HCT116 (cell line): ENCODE results near the gene DEFB114. TPM values are rescaled to one million over a fixed set of nuclear protein-coding genes. Genes with fewer than 3 reads are reported as not detected.

ENCODE experiments used
- ATAC-seq: fragments of 200-7000 bp; cut with Tn5 transposase; 2 replicates; pipeline ENCODE4 v1.9.1; 2020; ENCODE audit warnings: mild to moderate bottlenecking, moderate library complexity
- BruUV-seq: library from RNA; stranded (reverse); fragments of 400-500 nt; replicated peaks from 2 replicates; lab custom pipeline; 2021; lab: Mats Ljungman, UMichigan
- CTCF ChIA-PET: fragments of 300-600 bp; sonication (Branson Sonifier 250); formaldehyde crosslinking; loops from one replicate; lab custom pipeline; 2021; ENCODE audit warnings: antibody characterized with exemption; lab: Charles Lee
- POLR2A ChIA-PET: fragments of 300-600, 350-600 bp; sonication (Branson Sonifier 250); formaldehyde crosslinking; loops from one replicate; lab custom pipeline; 2021; ENCODE audit warnings: antibody characterized with exemption; lab: Charles Lee
- RAD21 ChIA-PET, 2 experiments: fragments of 300-600 bp; sonication (Branson Sonifier 250); formaldehyde crosslinking; loops; one replicate each; lab custom pipeline; 2023; ENCODE audit warnings: low total read pairs in 2 of 2; ENCODE audit not compliant: uncharacterized antibody in 2 of 2, unreplicated experiment in 2 of 2, low non-redundant PET in 1 of 2; lab: Charles Lee
- DNase-seq: peaks from one replicate; pipeline ENCODE4 v3.0.0-alpha.2; 2010; ENCODE audit warnings: low read depth, low spot score
- H2AFZ ChIP-seq: fragments of 200-600 bp; shearing (Covaris generic), sonication (generic); 2 replicates; pipeline ENCODE4 v1.6.1; 2017; ENCODE audit warnings: low read depth, mixed run types, mixed read lengths, antibody characterized with exemption, low read length; ENCODE audit not compliant: poor library complexity, severe bottlenecking
- H3K27ac ChIP-seq: 2 replicates; pipeline ENCODE4 v1.5.1; 2012; ENCODE audit warnings: low read depth, low read length
- H3K27me3 ChIP-seq: fragments of 200-600 bp; sonication (generic); 2 replicates; pipeline ENCODE4 v1.6.1; 2016; ENCODE audit warnings: mixed run types, low read length, mixed read lengths; ENCODE audit not compliant: insufficient read depth
- H3K36me3 ChIP-seq, 2 experiments: fragments of 200-500 bp in 1 of 2; fragments of 200-600 bp in 1 of 2; sonication (Bioruptor generic) in 1 of 2; sonication (generic) in 1 of 2; 2 replicates each; pipeline versions ENCODE4 v1.5.1 to v1.6.1; 2014 to 2016; ENCODE audit warnings: low read length in 2 of 2, inconsistent platforms in 1 of 2, mixed read lengths in 1 of 2, mixed run types in 1 of 2; ENCODE audit not compliant: insufficient read depth in 2 of 2, control insufficient read depth in 1 of 2
- H3K4me1 ChIP-seq, 2 experiments: fragments of 200-600 bp in 1 of 2; sonication (generic) in 1 of 2; 2 replicates each; pipeline versions ENCODE4 v1.5.1 to v1.6.1; 2012 to 2017; ENCODE audit warnings: low read length in 2 of 2, inconsistent platforms in 1 of 2, mild to moderate bottlenecking in 1 of 2, mixed read lengths in 1 of 2, mixed run types in 1 of 2, moderate library complexity in 1 of 2; ENCODE audit not compliant: insufficient read depth in 2 of 2, control insufficient read depth in 1 of 2
- H3K4me2 ChIP-seq: fragments of 200-600 bp; sonication (generic); 2 replicates; pipeline ENCODE4 v1.6.1; 2017; ENCODE audit warnings: mixed run types, low read length, mixed read lengths
- H3K4me3 ChIP-seq, 2 experiments: fragments of 200-600 bp in 1 of 2; sonication (generic) in 1 of 2; replicated peaks in 1 of 2; 2 replicates each; pipeline ENCODE4 v1.5.1; 2011 to 2016; ENCODE audit warnings: low read length in 2 of 2, control low read depth in 1 of 2, low read depth in 1 of 2, mild to moderate bottlenecking in 1 of 2, mixed read lengths in 1 of 2, mixed run types in 1 of 2
- H3K79me2 ChIP-seq: fragments of 200-600 bp; sonication (generic); 2 replicates; pipeline ENCODE4 v1.6.1; 2017; ENCODE audit warnings: mild to moderate bottlenecking, mixed run types, low read length, moderate library complexity, mixed read lengths; ENCODE audit not compliant: insufficient read depth
- H3K9ac ChIP-seq: fragments of 200-600 bp; sonication (generic); 2 replicates; pipeline ENCODE4 v1.6.1; 2016; ENCODE audit warnings: low read length, mixed read lengths
- H3K9me2 ChIP-seq: fragments of 200-600 bp; sonication (generic), shearing (Covaris generic); 2 replicates; pipeline ENCODE4 v1.6.1; 2017; ENCODE audit warnings: mixed run types, mild to moderate bottlenecking, moderate library complexity; ENCODE audit not compliant: insufficient read depth
- H3K9me3 ChIP-seq, 2 experiments: fragments of 200-500 bp in 1 of 2; fragments of 200-600 bp in 1 of 2; sonication (Bioruptor generic) in 1 of 2; sonication (generic) in 1 of 2; 2 replicates each; pipeline ENCODE4 v1.6.1; 2014 to 2017; ENCODE audit warnings: low read length in 2 of 2, mixed read lengths in 2 of 2, inconsistent platforms in 1 of 2, low read depth in 1 of 2, mild to moderate bottlenecking in 1 of 2, mixed run types in 1 of 2, moderate library complexity in 1 of 2; ENCODE audit not compliant: control insufficient read depth in 1 of 2, insufficient read depth in 1 of 2
- H4K20me1 ChIP-seq: fragments of 200-600 bp; sonication (generic), shearing (Covaris generic); 2 replicates; pipeline ENCODE4 v1.6.1; 2017; ENCODE audit warnings: mixed run types, mild to moderate bottlenecking, moderate library complexity; ENCODE audit not compliant: insufficient read depth
- CBX3 ChIP-seq: IDR thresholded peaks from 2 replicates; pipeline ENCODE4 v1.6.1; 2012; ENCODE audit warnings: low read depth
- CEBPB ChIP-seq: IDR thresholded peaks from 2 replicates; pipeline ENCODE4 v1.6.1; 2012; ENCODE audit warnings: low read depth
- CTCF ChIP-seq, 3 experiments: fragments of 200-600 bp in 1 of 3; sonication (generic) in 1 of 3; IDR thresholded peaks in 2 of 3; conservative IDR thresholded peaks in 1 of 3; 2 replicates each; pipeline ENCODE4 v1.5.1; 2012 to 2017; ENCODE audit warnings: low read depth in 2 of 3, low read length in 2 of 3, antibody characterized with exemption in 1 of 3, borderline replicate concordance in 1 of 3, control low read depth in 1 of 3, mild to moderate bottlenecking in 1 of 3, mixed read lengths in 1 of 3, mixed run types in 1 of 3, moderate library complexity in 1 of 3; ENCODE audit not compliant: insufficient read depth in 1 of 3
- EZH2 ChIP-seq: fragments of 200-600 bp; sonication (generic); IDR thresholded peaks from 2 replicates; pipeline ENCODE4 v1.6.1; 2017; ENCODE audit warnings: antibody characterized with exemption, mixed run types
- EZH2phosphoT487 ChIP-seq: fragments of 200-600 bp; IDR thresholded peaks from 2 replicates; pipeline ENCODE4 v1.6.1; 2018; ENCODE audit warnings: antibody characterized with exemption, borderline replicate concordance
- JUND ChIP-seq: IDR thresholded peaks from 2 replicates; pipeline ENCODE4 v1.6.1; 2012
- MAX ChIP-seq: IDR thresholded peaks from 2 replicates; pipeline ENCODE4 v1.6.1; 2012
- RAD21 ChIP-seq: IDR thresholded peaks from 2 replicates; pipeline ENCODE4 v1.6.1; 2012; ENCODE audit warnings: low read depth, mild to moderate bottlenecking
- REST ChIP-seq: IDR thresholded peaks from 2 replicates; pipeline ENCODE4 v1.6.1; 2012; ENCODE audit warnings: low read depth
- SIN3A ChIP-seq: IDR thresholded peaks from 2 replicates; pipeline ENCODE4 v1.6.1; 2012; ENCODE audit warnings: low read depth
- YY1 ChIP-seq: IDR thresholded peaks from 2 replicates; pipeline ENCODE4 v1.6.1; 2011; ENCODE audit warnings: low read length, low read depth, moderate library complexity, mild to moderate bottlenecking; ENCODE audit not compliant: insufficient replicate concordance; ENCODE audit errors: extremely low read depth
- intact Hi-C: fragments of 100-400 bp; cut with micrococcal nuclease; formaldehyde crosslinking; loops from 2 replicates; pipeline ENCODE4 v1.10.0; 2022
- total RNA-seq: library from RNA; stranded (reverse); gene quantifications from one replicate; pipeline ENCODE4 v1.2.1, GENCODE V29; 2021; ENCODE audit not compliant: unreplicated experiment

Gene DEFB114
- total RNA-seq, 1 experiment from 2014 or later = not detected

- H4K20me1 ChIP-seq = no peaks in the 10 kb centered on the region
- POLR2A ChIA-PET = no interaction called here
- H3K79me2 ChIP-seq = no peaks in the 10 kb centered on the region
- DNase-seq (no peak), ATAC-seq (no peak)
- RAD21 ChIA-PET = no interaction called here
- CTCF ChIA-PET = no interaction called here
- TF ChIP-seq CTCF (IDR thresholded peaks at IDR 0.05 in 2 of 3, conservative IDR thresholded peaks at IDR 0.05 in 1 of 3; ENCODE audit: borderline replicate concordance in 1 of 3, insufficient read depth in 1 of 3, low read depth in 2 of 3, low read length in 2 of 3) (no peak), JUND (no peak), YY1 (no peak), CBX3 (no peak), EZH2phosphoT487 (no peak), EZH2 (no peak), CEBPB (no peak), RAD21 (no peak), SIN3A (no peak), REST (no peak), MAX (no peak)
- H3K4me3 ChIP-seq = no peak overlapping the region
- intact Hi-C loops = no loop called here
- no peak overlapping the region for H2AFZ ChIP-seq
- H3K9me3 ChIP-seq = no peaks in the 10 kb centered on the region
- no peak overlapping the region for H3K9ac ChIP-seq
- BruUV-seq = no TSS peak
- H3K4me1 ChIP-seq = no peaks in the 10 kb centered on the region
- H3K27ac ChIP-seq = no peak overlapping the region
- no peaks in the 10 kb centered on the region for H3K36me3 ChIP-seq
- H3K4me2 ChIP-seq = no peak overlapping the region
- no peaks in the 10 kb centered on the region; the same call in 1 of the 2 replicates for H3K9me2 ChIP-seq
- no peaks in the 10 kb centered on the region; the same call in 1 of the 2 replicates for H3K27me3 ChIP-seq
Observed at GRCh38 chr6:49929340-49929739, 34.6 kb downstream of the DEFB114 start.
